ENCODE data around the gene ARHGAP5. TPM values are rescaled to one million over a fixed set of nuclear protein-coding genes. Genes with fewer than 3 reads are reported as not detected.

Gene ARHGAP5
- total RNA-seq, 2 experiments from 2014 or later: 33.6 to 39.4 TPM

GRCh38 chr14:32167907-32168306, 90.8 kb downstream of the ARHGAP5 start:
- CTCF ChIA-PET: no interaction called here
- POLR2A ChIA-PET: no interaction called here

GRCh38 chr14:32169191-32169590, 92.1 kb downstream of the ARHGAP5 start:
- ChIA-PET POLR2A (no interaction called here), CTCF (no interaction called here)

- POLR2A ChIA-PET: no interaction called here
These were observed 94.4 kb downstream of the ARHGAP5 start for GRCh38 chr14:32171469-32171868.

GRCh38 chr14:32183151-32184058, 106.3 kb downstream of the ARHGAP5 start:
- POLR2A ChIA-PET: no interaction called here

More at GRCh38 chr14:32171469-32171868, 94.4 kb downstream of the ARHGAP5 start:
- CTCF ChIA-PET: no interaction called here

GRCh38 chr14:32185097-32185496, 108.0 kb downstream of the ARHGAP5 start:
- ChIA-PET CTCF (interaction anchor here (0.6 kb wide), 1 partner anchor 13 kb away, joined by 4 read pairs; no protein-coding TSS in a partner anchor), POLR2A (no interaction called here)

More at GRCh38 chr14:32183151-32184058, 106.3 kb downstream of the ARHGAP5 start:
- CTCF ChIA-PET: no interaction called here

- ChIA-PET POLR2A (no interaction called here), CTCF (no interaction called here)
These were observed 109.1 kb downstream of the ARHGAP5 start for GRCh38 chr14:32186248-32186647.

GRCh38 chr14:32189811-32190210, 112.7 kb downstream of the ARHGAP5 start:
- ChIA-PET CTCF (no interaction called here), POLR2A (no interaction called here)

- CTCF ChIA-PET: no interaction called here
These were observed 113.6 kb downstream of the ARHGAP5 start for GRCh38 chr14:32190673-32191072.

GRCh38 chr14:32192712-32193373, 115.7 kb downstream of the ARHGAP5 start:
- ChIA-PET POLR2A (no interaction called here), CTCF (no interaction called here)

More at GRCh38 chr14:32190673-32191072, 113.6 kb downstream of the ARHGAP5 start:
- POLR2A ChIA-PET: no interaction called here

- ChIA-PET CTCF (no interaction called here), POLR2A (no interaction called here)
These were observed 116.4 kb downstream of the ARHGAP5 start for GRCh38 chr14:32193532-32193931.

GRCh38 chr14:32195636-32196035, 118.5 kb downstream of the ARHGAP5 start:
- CTCF ChIA-PET: no interaction called here

GRCh38 chr14:32197919-32198318, 120.8 kb downstream of the ARHGAP5 start:
- CTCF ChIA-PET: no interaction called here
- POLR2A ChIA-PET: interaction anchor here (2.2 kb wide), 1 partner anchor 120 kb away, joined by 7 read pairs; no protein-coding TSS in a partner anchor

More at GRCh38 chr14:32195636-32196035, 118.5 kb downstream of the ARHGAP5 start:
- POLR2A ChIA-PET: no interaction called here

- POLR2A ChIA-PET: no interaction called here
- CTCF ChIA-PET: interaction anchor here (1.7 kb wide), 1 partner anchor 127 kb away, joined by 4 read pairs; no protein-coding TSS in a partner anchor
These were observed 123.5 kb downstream of the ARHGAP5 start for GRCh38 chr14:32200368-32201192.

- CTCF ChIA-PET: no interaction called here
- POLR2A ChIA-PET: no interaction called here
These were observed 124.2 kb downstream of the ARHGAP5 start for GRCh38 chr14:32201193-32201815.

GRCh38 chr14:32201816-32202490, 124.8 kb downstream of the ARHGAP5 start, which contains the start of gene RNU6-7:
Gene RNU6-7 (plus strand): TSS chr14:32202045.
- ChIA-PET POLR2A (no interaction called here), CTCF (no interaction called here)

- POLR2A ChIA-PET: no interaction called here
- CTCF ChIA-PET: no interaction called here
These were observed 125.4 kb downstream of the ARHGAP5 start for GRCh38 chr14:32202491-32202997.

- ChIA-PET CTCF (interaction anchor here (1.0 kb wide), 1 partner anchor 276 kb away, joined by 3 read pairs; no protein-coding TSS in a partner anchor), POLR2A (interaction anchor here (1.0 kb wide), 2 partner anchors 125 to 127 kb away, joined by 5 to 14 read pairs; partner anchors contain the start of gene ARHGAP5)
These were observed 126.1 kb downstream of the ARHGAP5 start, which contains the start of gene RNU6-8 for GRCh38 chr14:32202998-32203882. Gene RNU6-8 (minus strand): TSS chr14:32203269.

Data from activated CD8-positive, alpha-beta memory T cell treated with anti-CD3 and anti-CD28 coated beads for 36 hours (primary cell).